ENCODE results near the gene CRIM1.
A peak's percentile ranks its signal among the peaks of the same experiment; 100 is the strongest.
"Not testable (repeated sequence)": the region's sequence is repeated elsewhere in the genome, so short reads cannot be mapped to it uniquely, and the experiment has no call there.

The CRIM1 gene

DNA sequence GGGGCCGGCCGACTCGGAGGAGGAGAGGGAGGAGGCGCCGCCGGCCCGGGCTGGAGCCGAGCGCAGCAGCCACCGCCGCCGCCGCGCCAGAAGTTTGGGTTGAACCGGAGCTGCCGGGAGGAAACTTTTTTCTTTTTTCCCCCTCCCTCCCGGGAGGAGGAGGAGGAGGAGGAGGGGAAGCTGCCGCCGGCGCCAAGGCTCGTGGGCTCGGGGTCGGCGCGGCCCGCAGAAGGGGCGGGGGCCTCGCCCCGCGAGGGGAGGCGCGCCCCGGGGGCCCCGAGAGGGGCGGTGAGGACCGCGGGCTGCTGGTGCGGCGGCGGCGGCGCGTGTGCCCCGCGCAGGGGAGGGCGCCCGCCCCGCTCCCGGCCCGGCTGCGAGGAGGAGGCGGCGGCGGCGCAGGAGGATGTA lies 316 bp downstream of the CRIM1 start:
- DNase-seq = no peak

DNA sequence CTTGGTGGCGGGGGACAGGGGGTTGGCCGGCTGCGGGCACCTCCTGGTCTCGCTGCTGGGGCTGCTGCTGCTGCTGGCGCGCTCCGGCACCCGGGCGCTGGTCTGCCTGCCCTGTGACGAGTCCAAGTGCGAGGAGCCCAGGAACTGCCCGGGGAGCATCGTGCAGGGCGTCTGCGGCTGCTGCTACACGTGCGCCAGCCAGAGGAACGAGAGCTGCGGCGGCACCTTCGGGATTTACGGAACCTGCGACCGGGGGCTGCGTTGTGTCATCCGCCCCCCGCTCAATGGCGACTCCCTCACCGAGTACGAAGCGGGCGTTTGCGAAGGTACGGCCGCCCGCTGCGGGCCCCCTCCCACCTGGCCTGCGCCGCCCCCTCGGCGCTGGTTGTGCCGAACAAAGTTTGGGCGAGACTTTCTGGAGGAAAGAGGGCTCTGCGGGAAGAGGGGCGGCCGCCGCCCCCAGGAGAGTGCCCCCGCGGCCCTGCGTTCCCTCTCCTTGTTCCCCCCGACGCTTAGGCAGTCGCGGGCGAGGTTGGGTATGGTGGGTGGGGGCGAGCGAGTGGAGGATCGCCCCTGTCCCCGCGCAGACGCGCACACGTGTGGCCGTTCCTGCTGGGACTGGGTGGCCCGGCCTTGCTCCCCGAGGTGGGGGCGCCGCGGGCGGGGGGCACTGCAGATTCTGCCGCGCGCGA lies 866 bp downstream of the CRIM1 start:
- DNase-seq = peak; percentile 35

DNA sequence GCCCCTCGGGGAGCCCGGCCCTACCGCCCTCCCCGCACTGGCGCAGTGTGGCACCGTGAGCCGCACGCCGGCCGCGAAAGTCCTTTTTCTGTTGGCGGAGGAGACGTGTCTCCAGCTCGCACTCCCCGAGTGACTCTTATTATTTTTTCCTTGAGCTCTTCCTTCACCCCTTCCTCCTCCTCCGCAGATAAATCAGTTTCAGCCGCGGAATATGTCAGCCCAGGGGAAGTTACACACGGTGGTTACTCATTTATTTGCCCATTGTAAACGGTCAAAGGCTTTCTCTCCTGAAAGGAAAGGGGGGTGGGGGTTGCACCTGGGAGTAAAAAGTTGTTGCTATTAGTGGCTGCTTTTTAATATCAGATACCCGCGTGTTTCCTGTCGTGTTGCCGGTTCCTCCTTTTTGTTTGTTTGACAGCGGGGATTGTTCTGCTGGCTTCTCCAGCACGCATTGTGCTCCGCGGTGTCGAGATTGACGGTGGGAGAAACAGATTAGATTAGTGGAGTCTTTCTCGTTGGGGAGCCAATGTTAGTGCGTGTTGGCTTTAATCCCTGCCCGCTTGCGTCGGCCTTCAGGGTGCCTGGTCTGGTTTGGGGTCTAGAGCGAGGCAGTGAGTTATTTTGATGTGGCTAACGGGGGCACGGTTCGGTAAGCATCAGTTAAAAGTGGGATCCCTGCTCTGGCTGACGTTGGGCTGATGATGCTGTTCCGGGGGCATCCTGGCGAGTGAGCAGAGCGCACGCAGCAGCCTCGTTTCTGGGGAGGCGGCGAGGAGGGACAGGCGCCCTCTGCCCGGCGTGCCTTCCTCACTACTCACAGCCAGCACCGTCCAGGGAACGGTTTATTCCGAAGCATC lies 1.6 kb downstream of the CRIM1 start:
- DNase-seq = peak; percentile 29

DNA sequence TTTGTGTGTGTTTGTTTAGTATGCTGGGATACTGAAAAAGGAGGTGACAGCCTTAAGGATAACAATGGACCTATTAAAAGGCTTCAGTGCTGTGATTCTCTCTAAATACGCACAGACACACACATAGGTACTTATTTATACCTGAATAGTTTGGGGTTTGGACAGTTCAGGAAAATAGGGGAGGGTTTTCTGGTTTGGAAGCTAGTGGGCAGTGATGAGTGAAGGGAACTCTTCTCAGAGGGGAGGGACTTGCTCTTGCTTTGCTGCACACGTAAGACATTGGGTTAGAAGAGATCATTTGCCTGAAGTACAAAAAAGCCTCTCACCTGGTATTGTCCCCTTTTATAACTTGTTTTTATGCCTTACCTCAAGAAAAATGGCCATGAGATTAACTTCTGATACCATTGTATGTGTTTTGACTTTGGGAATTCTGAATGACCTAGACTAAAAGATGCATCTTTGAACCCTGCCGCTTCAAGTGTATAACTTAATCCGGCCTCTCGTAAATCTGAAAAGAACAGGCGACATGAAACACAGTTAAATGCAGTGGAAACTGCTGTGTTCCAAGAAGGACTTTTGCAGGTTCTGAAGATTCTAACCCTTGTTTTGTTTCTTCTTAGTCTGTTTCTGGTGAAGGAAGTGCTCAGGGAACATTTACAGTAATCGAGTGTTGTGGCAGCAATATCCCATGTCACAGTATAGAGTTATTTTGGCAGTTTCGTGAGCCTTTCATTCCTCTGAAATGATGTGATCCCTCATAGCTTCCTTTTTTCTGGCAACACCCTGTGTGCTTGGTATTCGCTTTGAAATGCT lies 2.5 kb downstream of the CRIM1 start:
- DNase-seq = no peak

DNA sequence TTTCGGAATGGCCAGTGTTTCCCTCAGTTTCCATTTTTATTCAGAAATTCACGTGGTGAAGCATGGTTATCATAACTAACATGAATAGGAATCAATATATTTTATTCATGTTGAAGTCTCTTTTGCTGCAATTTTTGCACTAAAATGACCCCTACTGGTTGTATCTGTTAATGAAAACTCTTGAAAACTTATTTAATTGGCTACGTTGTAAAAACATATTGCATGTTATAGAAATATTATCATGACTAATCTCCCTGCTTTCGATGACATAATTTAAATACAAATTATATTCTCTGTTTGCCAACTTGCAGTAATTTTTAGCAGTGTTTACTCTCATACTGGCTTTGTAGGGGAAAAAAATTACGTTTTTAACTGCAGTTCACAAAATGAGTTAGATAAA lies 3.5 kb downstream of the CRIM1 start:
- no peak for DNase-seq

DNA sequence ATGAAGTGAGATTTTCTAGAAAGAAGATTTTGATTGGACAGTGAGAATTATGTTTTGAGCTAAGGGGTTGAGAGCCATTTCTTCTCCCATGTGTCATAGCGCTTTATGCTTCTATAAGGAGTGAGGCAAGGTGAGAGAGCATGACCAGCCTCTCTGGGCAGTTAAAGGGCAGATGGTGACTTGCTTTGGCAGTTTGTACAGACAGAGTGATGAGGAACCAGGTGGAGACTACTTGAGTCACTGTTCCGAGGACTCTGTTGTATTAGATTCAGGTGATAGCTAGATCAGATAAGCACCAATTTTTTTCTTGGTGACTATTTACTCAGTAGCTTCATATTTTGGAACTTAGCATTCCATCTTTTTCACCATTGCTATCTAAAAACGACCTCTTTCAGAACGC lies 4.5 kb downstream of the CRIM1 start:
- DNase-seq = no peak

DNA sequence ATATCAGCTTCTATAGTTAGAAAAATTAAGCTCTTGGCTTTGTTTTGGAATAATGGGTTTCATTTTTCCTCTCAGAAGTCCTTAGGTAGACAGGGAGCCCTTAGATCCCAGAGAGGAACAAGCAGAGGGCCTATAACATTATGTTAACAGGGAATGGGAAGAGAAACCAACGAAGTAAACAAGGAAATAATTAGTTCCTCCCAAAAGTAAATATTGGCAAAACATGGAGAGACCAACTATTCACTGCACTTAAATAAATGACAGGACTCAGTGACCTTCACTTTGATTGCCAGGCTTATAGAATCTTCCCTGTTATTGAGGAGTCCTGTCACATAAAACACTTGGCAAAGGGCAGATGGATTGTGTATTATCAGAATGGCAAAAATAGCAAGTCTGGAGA lies 5.3 kb downstream of the CRIM1 start:
- no peak for DNase-seq

DNA sequence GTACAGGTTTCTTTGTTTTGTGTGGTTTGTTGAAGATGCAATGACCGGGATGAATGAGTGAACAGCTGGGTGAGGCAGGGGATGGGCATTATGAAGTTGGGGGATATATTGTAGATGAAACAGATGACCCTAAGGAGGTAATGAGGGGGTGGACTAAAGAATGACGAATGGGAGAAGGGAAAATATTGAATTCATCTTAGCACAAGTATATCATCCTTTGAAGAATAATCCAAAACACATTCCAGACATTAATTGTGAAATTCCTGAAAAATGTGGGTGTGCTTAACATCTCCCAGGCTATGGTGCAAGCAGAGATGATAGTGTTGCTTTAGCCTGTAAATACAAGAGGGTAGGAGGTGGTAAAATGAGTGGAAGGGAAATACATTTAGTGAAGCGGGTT lies 5.8 kb downstream of the CRIM1 start:
- no peak for DNase-seq

DNA sequence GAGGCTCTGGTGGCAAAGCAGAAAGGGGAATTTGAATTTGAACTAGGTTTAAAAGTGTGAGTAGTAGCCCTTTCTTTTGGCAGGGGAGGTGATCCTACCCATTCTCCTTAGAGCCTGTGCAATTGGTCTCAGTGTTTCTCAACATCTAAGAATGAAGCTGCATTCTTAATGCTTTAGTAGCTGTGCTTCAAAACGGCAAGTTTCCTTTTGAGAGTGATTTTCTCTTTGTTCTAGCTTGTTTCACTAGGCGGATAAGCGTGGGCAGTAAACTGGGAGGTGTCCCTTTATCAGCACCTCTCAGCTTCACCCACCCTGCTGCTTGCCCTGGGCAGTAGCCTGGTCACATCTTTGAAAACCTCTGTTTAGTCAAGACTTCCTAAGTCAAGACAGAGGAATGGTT lies 6.7 kb downstream of the CRIM1 start:
- no peak for DNase-seq

DNA sequence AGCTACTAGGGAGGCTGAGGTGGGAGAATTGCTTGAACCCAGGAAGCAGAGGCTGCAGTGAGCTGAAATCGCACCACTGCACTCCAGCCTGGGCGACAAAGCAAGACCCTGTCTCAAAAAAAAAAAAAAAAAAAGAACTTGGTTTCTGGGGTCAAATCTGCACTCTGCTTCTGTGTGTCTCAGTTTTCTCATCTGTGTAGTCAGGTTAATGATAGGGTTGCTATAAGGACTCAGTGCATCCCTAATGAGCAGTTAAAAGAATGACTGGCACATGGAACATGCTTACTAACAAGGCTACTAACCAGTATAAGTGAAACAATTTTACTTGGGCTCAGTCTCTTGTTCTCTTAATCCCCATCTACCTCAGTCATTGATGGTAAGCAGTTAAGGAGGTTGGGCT lies 7.5 kb downstream of the CRIM1 start:
- DNase-seq = not testable (repeated sequence)

DNA sequence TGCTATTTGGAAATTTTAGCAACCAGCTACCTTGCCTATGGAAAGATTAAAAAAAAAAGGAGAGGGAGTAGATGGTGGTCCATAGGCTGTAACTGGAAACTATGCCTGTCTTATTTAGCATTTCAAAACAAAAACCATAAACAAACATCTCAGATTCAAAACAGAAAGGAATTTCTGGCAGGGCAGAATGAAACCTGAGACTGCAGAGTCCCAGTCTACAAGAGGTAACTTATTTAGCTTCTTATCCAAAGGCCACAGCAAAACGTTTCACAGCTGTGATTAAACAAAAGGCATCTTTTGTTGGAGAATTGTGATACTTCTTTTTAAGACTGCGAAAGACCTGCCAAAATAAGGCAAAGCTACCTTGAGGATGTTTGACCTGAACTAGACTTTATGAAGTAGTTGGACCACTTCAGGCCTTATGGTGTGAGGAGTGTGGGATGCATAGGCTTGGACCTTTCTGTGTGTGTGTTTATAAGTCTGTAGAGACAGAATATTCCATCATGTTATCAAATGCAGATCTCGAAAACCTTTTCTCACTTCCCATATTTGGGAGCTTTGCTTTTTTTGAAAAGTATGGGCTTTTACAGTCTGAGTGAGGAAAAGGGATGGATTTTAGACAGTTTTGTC lies 11.0 kb downstream of the CRIM1 start:
- no peak for DNase-seq

DNA sequence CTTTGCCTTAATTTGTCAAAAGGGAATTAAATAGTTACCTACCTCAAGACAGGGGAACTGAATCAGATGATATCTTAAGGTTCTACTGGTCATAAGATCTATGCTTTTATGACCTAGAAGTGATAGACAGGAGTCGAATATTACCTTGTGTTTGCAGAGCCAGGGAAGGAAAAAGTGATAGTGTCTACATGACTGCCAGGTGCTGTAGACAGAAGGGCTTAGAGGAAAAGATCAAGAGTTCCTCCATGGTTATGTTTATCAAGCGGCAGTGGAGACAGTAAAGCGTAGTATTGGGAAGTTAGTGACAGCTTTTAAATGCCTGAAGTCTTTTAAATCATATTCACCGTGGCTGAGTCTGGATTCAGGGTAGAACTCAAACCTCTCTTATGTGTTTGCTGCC lies 11.9 kb downstream of the CRIM1 start:
- DNase-seq = no peak

DNA sequence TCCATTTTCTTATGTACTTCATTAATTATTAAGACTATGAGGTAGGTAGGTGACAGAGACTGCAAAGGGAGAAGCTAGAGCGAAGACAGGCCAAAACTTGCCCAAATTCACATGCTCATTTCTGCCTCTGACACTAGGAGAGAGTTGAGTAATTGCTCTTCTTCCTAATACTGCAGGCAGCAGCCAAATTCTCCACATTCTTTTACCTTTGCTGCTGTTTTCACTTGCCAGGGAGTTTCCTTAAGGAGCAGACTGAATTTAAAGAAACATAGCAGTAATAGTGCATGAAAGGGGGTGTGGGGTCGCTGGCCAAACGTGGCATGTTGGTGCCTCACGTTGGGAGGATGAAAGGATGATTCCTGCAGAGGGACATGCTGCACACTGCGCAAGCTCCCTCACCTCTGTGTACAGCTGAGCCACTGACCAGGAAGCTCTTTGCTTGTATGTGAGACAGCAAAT lies 12.3 kb downstream of the CRIM1 start:
- no peak for DNase-seq

DNA sequence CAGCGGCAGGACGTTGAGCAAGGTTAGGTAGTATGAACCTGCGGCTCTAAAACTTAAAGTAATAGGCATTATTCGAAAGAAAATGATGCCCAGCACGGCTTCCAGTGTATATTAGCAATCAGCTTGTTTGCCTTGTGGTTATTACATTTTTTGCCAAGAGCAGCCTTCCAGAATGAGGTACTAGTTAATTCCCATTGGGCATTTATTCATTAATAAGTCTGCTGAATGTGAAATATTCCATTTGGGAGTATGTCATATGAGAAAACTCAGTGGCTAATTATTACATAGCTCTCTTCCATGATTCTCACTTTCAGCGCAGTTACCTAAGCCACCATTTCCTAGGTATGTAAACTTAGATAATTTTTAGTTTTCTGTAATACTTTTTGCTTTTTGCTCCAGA lies 12.9 kb downstream of the CRIM1 start:
- DNase-seq = no peak

DNA sequence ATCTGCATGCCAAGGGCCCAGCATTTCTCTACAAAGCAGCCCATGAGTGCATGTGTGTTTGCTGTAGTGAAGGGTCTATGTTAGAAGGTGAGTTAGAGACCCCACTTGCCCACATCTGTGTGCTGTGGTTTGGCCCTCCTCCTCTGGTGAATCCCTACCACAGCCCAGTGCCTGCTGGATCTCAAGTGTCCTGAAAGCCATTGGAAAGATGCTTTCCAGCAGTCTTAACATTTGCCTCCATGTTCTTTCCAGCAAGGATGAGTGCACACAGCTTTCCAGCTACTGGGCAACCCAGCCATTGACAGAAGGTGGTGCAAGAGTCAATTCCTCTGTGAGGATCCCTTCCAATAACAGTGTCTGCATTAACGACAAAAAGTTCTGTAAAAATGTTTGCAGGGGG lies 13.6 kb downstream of the CRIM1 start:
- DNase-seq = no peak

DNA sequence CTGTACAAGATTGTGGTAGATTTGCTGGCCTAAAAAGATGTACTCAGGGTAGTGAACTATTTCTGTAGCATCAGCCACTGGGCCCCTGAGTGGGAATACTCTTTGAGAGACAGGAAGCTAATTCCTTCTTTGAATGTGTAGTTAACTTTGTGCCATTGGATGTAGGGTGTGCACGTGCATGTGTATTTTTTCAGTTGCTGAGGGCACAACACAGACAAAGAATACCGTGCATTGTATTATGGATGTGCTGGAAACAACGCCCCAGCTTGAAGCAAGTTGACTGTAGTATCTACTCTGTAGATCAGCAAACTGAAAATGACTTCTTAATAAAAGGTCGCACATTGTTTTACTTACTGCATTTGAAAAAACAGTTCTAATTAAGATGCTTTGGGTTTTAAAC lies 14.1 kb downstream of the CRIM1 start:
- DNase-seq = no peak

DNA sequence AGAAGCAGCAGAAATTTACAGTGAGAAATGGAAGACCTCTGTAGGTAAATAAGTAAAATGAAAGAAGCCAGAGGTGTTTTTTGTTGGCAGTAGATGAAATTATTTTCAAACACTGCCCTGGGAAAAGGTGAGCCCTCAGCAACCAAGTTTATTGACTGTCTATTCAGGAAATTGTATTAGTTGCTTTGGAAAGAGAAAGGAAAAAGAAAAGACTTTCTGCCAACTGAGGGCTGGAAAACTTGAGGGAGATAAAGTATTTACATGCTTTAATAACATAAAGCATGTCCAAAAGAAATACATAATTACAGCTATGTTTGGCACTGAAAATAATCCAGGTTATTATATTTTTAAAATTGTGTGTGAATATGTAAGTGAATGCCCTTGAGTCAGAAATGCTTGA lies 14.7 kb downstream of the CRIM1 start:
- DNase-seq = no peak

DNA sequence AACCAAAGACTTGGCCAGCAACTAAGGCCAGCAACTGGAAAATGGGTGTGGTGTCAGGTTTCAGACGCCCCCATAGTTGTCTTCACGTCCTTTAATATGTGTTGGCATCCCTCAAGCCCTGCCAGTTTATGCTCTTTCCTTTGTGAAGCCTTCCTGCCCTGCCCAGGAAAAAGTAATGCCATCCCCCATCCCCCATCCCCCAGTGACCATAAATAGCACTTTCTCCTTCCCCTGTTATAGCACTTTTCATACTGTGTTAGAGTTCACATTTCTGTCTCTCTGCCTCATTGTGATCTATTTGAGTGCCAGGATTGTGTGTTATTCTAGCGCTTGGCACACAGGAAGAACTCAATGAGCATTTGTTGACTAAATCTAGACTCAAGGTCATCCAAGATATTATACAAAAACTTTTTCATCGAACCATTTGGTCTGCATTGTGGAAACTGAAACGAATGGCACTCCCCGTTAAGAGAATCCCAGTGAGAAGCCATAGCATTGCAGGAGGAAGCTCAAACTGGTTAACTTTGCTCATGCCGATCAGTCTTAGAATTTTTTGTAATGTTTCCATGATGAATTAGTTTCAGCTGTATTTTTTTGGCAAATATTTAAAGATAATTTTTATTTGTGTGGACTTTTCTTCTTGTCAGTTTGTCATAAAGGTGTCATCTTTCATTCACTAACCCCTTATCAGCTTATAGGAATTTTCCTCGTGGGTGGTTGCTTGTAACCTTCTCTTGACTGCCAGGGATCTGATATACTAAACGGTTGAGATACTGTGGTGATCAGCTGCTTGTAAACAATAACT lies 15.7 kb downstream of the CRIM1 start:
- DNase-seq = no peak

DNA sequence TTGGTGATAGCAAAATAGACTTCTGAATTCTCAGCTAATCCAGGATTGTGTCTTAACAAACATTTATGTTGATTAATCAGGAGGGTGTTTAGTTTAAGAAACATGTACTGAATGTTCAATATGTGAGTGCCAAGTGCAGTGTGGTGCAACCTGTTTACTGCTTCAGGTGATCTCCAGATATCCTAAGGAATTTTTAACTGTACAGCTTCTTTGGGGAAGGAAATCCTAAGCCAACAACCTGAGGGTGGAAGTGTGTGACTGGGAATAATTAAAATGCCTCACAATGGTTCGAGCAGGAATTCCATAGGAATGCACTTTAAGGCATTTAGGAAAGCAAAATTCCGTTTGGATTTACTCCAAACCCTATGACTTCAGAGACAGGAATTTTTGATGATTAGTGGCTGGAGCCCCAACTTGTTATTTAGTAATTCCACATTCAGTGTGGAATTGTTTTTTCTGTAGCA lies 16.4 kb downstream of the CRIM1 start:
- no peak for DNase-seq

DNA sequence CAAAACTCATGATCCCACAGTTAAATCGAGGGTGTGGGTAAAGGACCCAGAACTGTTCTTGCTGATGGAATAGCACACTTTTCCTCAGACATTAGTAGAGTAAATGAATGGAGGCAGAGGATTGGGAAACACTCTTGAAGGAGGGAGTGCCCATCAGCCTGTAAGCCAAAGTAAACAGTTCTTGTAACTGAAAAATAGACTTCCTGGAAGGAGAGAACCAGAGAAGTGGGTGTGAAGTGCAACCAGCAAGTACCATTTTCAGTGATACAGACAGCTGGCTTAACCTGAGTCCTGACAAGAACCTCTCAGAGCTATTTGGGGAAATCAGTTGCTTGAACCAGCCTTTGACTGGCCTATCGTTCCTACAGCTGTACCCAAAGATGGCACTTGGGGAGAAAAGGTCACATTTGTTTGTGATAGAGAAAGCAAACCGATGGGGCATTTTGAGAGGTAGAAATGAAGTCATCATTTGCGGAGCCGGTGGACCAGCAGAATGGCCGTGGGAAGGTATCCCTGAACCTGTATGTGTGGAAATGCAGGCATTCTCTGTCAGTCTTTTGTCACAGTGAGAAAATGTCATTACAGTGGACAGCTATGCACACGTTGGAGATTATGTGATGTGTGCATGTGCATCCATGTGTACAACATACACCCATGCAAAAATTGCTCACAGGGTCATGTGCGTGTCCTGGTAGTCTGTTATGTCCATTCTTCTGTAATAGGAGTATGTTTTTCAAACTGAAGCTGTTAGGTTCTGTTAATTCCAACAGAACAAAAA lies 17.8 kb downstream of the CRIM1 start:
- DNase-seq = no peak

DNA sequence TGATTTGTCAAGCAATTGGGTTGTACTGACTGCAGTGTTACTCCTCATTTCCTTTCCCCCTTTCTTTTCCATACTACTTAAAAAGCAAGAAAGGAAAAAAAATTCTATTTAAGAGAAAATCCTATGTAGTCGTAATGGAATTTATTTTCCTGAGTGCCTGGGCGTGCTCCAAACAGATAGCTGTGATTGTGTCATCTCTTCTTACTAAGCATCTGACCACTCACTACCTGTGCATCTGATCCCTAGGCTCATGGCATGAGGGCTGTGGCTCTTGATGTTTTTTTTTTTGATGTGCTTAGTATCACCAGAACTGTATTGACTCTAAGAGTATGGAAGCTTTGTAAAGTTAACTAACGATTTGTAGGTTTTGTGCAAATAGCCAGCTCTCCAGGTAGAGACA lies 19.0 kb downstream of the CRIM1 start:
- no peak for DNase-seq
